ENCODE measurements around the gene C16orf92.

C16orf92 gene

GRCh38 chr16:29995324-29995910, 27.6 kb upstream of the C16orf92 start, which contains the start of gene HIRIP3:
TSS of gene HIRIP3 (minus strand) at chr16:29995617. CDS start at chr16:29995605, 12 bp downstream.
- Histone ChIP-seq H3K27me3 (ENCODE audit: control insufficient read depth in 5 of 5, insufficient read depth in 4 of 5, low read length in 5 of 5) (no peaks in the 10 kb centered on the region), H3K9me3 (ENCODE audit: control insufficient read depth in 5 of 5, low read length in 5 of 5) (no peaks in the 10 kb centered on the region), H3K9ac (ENCODE audit: low read length in 5 of 5) (peak within 1 kb of the TSS; percentile 87 to 98 (median 93)), H3K27ac (ENCODE audit: low read depth, low read length) (peak within 1 kb of the TSS; percentile 98), H3K4me1 (ENCODE audit: control insufficient read depth in 5 of 5, insufficient read depth in 5 of 5, low read length in 5 of 5) (peaks cover 6 to 47% (median 39%) of the 10 kb centered on the region in 5 donors), H3K4me3 (ENCODE audit: low read depth in 1 of 5, low read length in 5 of 5) (peak within 1 kb of the TSS; percentile 75 to 96 (median 93)), H3K36me3 (ENCODE audit: control insufficient read depth in 5 of 5, insufficient read depth in 5 of 5, low read length in 5 of 5) (peaks cover 0 to 54% (median 45%) of the 10 kb centered on the region in 5 donors)

DNA sequence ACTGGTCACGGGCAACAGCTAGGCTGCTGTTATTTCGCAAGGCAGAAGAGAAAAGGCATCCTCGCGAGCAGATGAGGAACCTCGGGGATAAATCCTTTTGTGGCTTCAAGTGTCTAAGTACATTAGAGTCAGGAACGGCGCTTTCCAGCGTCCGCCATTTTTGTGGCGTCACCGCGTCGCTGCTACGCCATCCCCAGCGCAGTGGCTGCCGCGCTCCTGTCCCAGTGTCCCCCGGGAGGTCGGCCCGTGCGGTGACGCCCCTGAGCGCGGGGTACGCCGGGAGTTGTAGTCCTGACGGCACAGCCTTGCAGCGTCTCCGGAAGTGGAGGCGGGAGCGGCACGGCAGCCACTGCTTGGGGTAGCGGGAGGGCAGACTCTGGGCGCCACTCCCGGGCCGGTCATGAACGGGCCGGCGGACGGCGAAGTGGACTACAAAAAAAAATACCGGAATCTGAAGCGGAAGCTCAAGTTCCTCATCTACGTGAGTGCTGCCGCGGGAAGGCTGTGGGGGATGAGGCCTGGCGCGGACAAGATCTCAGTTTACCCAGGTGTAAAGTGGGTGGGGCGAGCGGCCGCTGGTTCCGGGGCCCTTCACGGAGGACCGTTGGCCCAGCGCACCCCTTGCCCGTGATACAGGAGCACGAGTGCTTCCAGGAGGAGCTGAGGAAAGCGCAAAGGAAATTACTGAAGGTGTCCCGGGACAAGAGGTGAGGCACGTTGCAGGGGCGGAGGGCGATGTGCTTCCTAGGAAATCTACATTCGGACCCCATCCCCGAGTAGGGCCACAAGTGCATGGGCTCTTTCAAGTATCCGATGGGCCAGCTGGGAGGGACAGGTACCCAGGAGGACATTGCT, 26.9 kb upstream of the C16orf92 start, which contains the start of gene INO80E:
Gene INO80E, plus strand, starts transcription at position 331 of the 855 bp plus-strand sequence. Its CDS starts 70 bp downstream, at position 401.
- H3K36me3 ChIP-seq (ENCODE audit: control insufficient read depth in 5 of 5, insufficient read depth in 5 of 5, low read length in 5 of 5): peaks cover 0 to 54% (median 39%) of the 10 kb centered on the region in 5 donors
- H3K9me3 ChIP-seq (ENCODE audit: control insufficient read depth in 5 of 5, low read length in 5 of 5): no peaks in the 10 kb centered on the region
- H3K27me3 ChIP-seq (ENCODE audit: control insufficient read depth in 5 of 5, insufficient read depth in 4 of 5, low read length in 5 of 5): no peaks in the 10 kb centered on the region
- H3K4me1 ChIP-seq (ENCODE audit: control insufficient read depth in 5 of 5, insufficient read depth in 5 of 5, low read length in 5 of 5): peaks cover 6 to 47% (median 39%) of the 10 kb centered on the region in 5 donors
- H3K9ac ChIP-seq (ENCODE audit: low read length in 5 of 5): peak within 1 kb of the TSS; percentile 87 to 98 (median 93)
- H3K4me3 ChIP-seq (ENCODE audit: low read depth in 1 of 5, low read length in 5 of 5): peak within 1 kb of the TSS; percentile 75 to 96 (median 93)
- H3K27ac ChIP-seq (ENCODE audit: low read depth, low read length): peak within 1 kb of the TSS; percentile 98

- peak overlapping the region; percentile 98 for H3K27ac ChIP-seq (ENCODE audit: low read depth, low read length)
- peak overlapping the region; percentile 73 to 98 (median 93) for H3K9ac ChIP-seq (ENCODE audit: low read length in 5 of 5)
- H3K4me3 ChIP-seq (ENCODE audit: low read depth in 1 of 5, low read length in 5 of 5): peak overlapping the region; percentile 75 to 96 (median 93)
- no peaks in the 10 kb centered on the region for H3K9me3 ChIP-seq (ENCODE audit: control insufficient read depth in 5 of 5, low read length in 5 of 5)
- no peaks in the 10 kb centered on the region for H3K27me3 ChIP-seq (ENCODE audit: control insufficient read depth in 5 of 5, insufficient read depth in 4 of 5, low read length in 5 of 5)
- peaks cover 6 to 42% (median 38%) of the 10 kb centered on the region in 5 donors for H3K4me1 ChIP-seq (ENCODE audit: control insufficient read depth in 5 of 5, insufficient read depth in 5 of 5, low read length in 5 of 5)
- H3K36me3 ChIP-seq (ENCODE audit: control insufficient read depth in 5 of 5, insufficient read depth in 5 of 5, low read length in 5 of 5): peaks cover 0 to 52% (median 34%) of the 10 kb centered on the region in 5 donors
Observed at GRCh38 chr16:29996766-29997250, 26.2 kb upstream of the C16orf92 start.

- Histone ChIP-seq H3K36me3 (ENCODE audit: control insufficient read depth in 5 of 5, insufficient read depth in 5 of 5, low read length in 5 of 5) (peaks cover 0 to 55% (median 33%) of the 10 kb centered on the region in 5 donors), H3K27ac (ENCODE audit: low read depth, low read length) (no peak overlapping the region)
Observed at GRCh38 chr16:29999605-30000004, 23.4 kb upstream of the C16orf92 start.

DNA sequence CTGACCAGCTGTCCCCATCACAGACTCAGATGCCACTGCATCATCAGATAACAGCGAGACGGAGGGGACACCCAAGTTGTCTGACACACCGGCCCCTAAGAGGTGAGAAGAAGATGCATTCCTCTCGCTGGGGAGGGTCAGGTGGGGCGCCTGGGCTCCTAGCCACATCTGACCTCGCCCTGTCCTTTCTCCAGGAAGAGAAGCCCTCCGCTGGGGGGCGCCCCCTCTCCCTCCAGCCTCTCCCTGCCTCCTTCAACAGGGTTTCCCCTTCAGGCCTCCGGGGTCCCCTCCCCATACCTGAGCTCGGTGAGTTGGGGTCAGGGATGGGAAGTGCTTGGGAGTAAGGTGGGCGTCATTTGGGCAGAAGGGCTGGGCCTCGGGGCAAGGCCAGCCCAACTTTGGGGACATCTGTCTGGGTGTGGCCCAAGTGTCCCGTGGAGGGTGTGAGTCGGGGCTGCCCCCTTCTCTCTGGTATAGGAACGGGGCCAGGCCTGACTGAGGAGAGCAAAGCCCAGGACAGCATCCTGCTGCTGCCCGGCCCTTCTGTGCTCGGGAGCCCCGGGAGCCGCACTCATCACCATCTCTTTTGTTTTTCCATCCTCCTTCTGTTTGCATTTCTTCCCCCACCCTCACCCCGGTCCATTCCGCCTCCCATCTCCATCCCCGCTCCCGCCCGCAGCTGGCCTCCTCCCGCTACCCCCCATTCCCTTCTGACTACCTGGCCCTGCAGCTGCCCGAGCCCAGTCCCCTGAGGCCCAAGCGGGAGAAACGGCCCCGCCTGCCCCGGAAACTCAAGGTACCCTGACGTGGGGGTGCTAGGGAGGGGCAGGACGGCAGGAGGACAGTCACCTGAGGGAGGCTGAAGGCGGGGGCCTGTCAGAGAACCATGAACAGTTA, 22.0 kb upstream of the C16orf92 start:
- Histone ChIP-seq H3K9me3 (ENCODE audit: control insufficient read depth in 5 of 5, low read length in 5 of 5) (no peaks in the 10 kb centered on the region), H3K4me3 (ENCODE audit: low read depth in 1 of 5, low read length in 5 of 5) (no peak overlapping the region), H3K27ac (ENCODE audit: low read depth, low read length) (no peak overlapping the region), H3K9ac (ENCODE audit: low read length in 5 of 5) (no peak overlapping the region), H3K4me1 (ENCODE audit: control insufficient read depth in 5 of 5, insufficient read depth in 5 of 5, low read length in 5 of 5) (peaks cover 5 to 25% (median 14%) of the 10 kb centered on the region in 5 donors), H3K36me3 (ENCODE audit: control insufficient read depth in 5 of 5, insufficient read depth in 5 of 5, low read length in 5 of 5) (peaks cover 0 to 55% (median 33%) of the 10 kb centered on the region in 5 donors), H3K27me3 (ENCODE audit: control insufficient read depth in 5 of 5, insufficient read depth in 4 of 5, low read length in 5 of 5) (no peaks in the 10 kb centered on the region)

More at GRCh38 chr16:29999605-30000004, 23.4 kb upstream of the C16orf92 start:
- Histone ChIP-seq H3K4me3 (ENCODE audit: low read depth in 1 of 5, low read length in 5 of 5) (no peak overlapping the region), H3K9me3 (ENCODE audit: control insufficient read depth in 5 of 5, low read length in 5 of 5) (no peaks in the 10 kb centered on the region), H3K27me3 (ENCODE audit: control insufficient read depth in 5 of 5, insufficient read depth in 4 of 5, low read length in 5 of 5) (no peaks in the 10 kb centered on the region), H3K4me1 (ENCODE audit: control insufficient read depth in 5 of 5, insufficient read depth in 5 of 5, low read length in 5 of 5) (peaks cover 5 to 26% (median 19%) of the 10 kb centered on the region in 5 donors), H3K9ac (ENCODE audit: low read length in 5 of 5) (no peak overlapping the region)

DNA sequence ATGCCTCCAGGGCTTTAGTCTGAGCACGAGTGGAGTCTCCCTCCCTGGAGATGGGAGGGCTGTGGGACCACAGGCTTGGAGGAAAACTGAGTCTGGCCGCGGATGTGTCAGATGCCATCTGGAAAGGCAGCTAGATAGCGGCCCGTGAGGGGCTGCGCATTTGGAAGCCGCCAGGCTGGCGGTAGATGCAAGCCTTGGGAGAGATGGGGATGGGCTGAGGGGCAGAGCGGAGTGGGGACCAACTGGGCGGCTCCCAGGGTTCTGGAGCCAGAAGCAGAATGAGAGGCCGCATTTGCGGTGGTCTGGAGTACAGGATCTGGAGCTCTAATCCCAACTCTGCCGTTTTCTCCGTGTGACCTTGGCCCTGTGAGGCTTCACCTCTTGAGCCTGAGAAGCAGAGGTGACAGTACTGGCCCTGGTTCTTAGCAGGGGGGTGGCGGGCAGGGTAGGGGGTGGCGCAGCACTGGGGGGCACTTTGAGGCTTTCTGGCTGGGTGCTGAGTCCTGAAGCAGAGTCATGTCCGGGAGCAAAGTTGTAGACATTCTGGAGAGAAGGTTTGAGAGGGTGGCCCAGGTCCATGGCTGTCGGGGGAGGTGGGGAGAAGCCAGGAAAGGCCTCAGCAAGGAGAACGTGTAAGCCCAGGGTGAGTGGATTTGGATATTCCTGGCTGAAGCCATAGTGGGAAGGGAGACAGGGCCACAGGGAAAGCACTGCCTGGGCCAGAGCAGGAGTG, 20.2 kb upstream of the C16orf92 start:
- Histone ChIP-seq H3K4me3 (ENCODE audit: low read depth in 1 of 5, low read length in 5 of 5) (no peak overlapping the region), H3K4me1 (ENCODE audit: control insufficient read depth in 5 of 5, insufficient read depth in 5 of 5, low read length in 5 of 5) (peaks cover 0 to 15% (median 4%) of the 10 kb centered on the region in 5 donors), H3K9ac (ENCODE audit: low read length in 5 of 5) (no peak overlapping the region), H3K27me3 (ENCODE audit: control insufficient read depth in 5 of 5, insufficient read depth in 4 of 5, low read length in 5 of 5) (peaks cover 2 to 6% (median 4%) of the 10 kb centered on the region in 5 donors), H3K9me3 (ENCODE audit: control insufficient read depth in 5 of 5, low read length in 5 of 5) (no peaks in the 10 kb centered on the region), H3K27ac (ENCODE audit: low read depth, low read length) (no peak overlapping the region), H3K36me3 (ENCODE audit: control insufficient read depth in 5 of 5, insufficient read depth in 5 of 5, low read length in 5 of 5) (peaks cover 0 to 51% (median 33%) of the 10 kb centered on the region in 5 donors)

GRCh38 chr16:30003670-30004423, 19.2 kb upstream of the C16orf92 start:
- H3K9ac ChIP-seq (ENCODE audit: low read length in 5 of 5): no peak overlapping the region
- H3K4me1 ChIP-seq (ENCODE audit: control insufficient read depth in 5 of 5, insufficient read depth in 5 of 5, low read length in 5 of 5): peaks cover 0 to 15% (median 4%) of the 10 kb centered on the region in 5 donors
- H3K9me3 ChIP-seq (ENCODE audit: control insufficient read depth in 5 of 5, low read length in 5 of 5): no peaks in the 10 kb centered on the region
- H3K36me3 ChIP-seq (ENCODE audit: control insufficient read depth in 5 of 5, insufficient read depth in 5 of 5, low read length in 5 of 5): peaks cover 0 to 49% (median 33%) of the 10 kb centered on the region in 5 donors
- H3K27me3 ChIP-seq (ENCODE audit: control insufficient read depth in 5 of 5, insufficient read depth in 4 of 5, low read length in 5 of 5): peaks cover 3 to 10% (median 8%) of the 10 kb centered on the region in 5 donors
- H3K27ac ChIP-seq (ENCODE audit: low read depth, low read length): no peak overlapping the region
- no peak overlapping the region for H3K4me3 ChIP-seq (ENCODE audit: low read depth in 1 of 5, low read length in 5 of 5)

DNA sequence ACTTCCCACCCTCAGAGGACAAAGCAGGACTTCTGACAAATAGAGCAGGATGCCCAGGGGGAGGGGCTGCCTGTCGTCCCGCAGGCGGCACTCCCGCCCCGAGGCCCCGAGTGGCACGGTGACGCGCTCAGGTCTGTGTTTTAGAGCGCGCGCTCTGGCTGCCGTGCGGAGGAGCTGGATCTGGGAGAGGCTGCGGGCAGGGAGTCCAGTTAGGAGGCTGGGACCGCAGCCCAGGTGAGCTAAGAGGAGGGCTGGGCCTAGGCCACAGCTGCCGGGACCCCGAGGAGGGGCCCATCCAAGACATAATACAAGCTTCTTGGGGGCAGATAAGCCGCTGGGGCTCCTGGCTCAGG, 18.6 kb upstream of the C16orf92 start:
- Histone ChIP-seq H3K4me3 (ENCODE audit: low read depth in 1 of 5, low read length in 5 of 5) (no peak overlapping the region), H3K27me3 (ENCODE audit: control insufficient read depth in 5 of 5, insufficient read depth in 4 of 5, low read length in 5 of 5) (peaks cover 6 to 15% (median 13%) of the 10 kb centered on the region in 5 donors), H3K9me3 (ENCODE audit: control insufficient read depth in 5 of 5, low read length in 5 of 5) (no peaks in the 10 kb centered on the region), H3K27ac (ENCODE audit: low read depth, low read length) (no peak overlapping the region), H3K4me1 (ENCODE audit: control insufficient read depth in 5 of 5, insufficient read depth in 5 of 5, low read length in 5 of 5) (peaks cover 0 to 15% (median 4%) of the 10 kb centered on the region in 5 donors), H3K36me3 (ENCODE audit: control insufficient read depth in 5 of 5, insufficient read depth in 5 of 5, low read length in 5 of 5) (peaks cover 0 to 44% (median 31%) of the 10 kb centered on the region in 5 donors), H3K9ac (ENCODE audit: low read length in 5 of 5) (no peak overlapping the region)

All from subcutaneous abdominal adipose tissue (tissue), 5 donors.